Stimulated activated CD8-positive, alpha-beta memory T cell treated with anti-CD3 and anti-CD28 coated beads, Interleukin-4, amount 100 ng/mL, for 1 hour (primary cell): ENCODE measurements around the gene EIF4EBP3.
"Not testable (repeated sequence)": the region's sequence is repeated elsewhere in the genome, so short reads cannot be mapped to it uniquely, and the experiment has no call there.

ENCODE experiments used
- DNase-seq, 2 donors: peaks; one replicate each; pipeline ENCODE4 v3.0.0-alpha.2; 2020; ENCODE audit warnings: low read depth in 2 of 2, low spot score in 1 of 2

Gene EIF4EBP3

DNA sequence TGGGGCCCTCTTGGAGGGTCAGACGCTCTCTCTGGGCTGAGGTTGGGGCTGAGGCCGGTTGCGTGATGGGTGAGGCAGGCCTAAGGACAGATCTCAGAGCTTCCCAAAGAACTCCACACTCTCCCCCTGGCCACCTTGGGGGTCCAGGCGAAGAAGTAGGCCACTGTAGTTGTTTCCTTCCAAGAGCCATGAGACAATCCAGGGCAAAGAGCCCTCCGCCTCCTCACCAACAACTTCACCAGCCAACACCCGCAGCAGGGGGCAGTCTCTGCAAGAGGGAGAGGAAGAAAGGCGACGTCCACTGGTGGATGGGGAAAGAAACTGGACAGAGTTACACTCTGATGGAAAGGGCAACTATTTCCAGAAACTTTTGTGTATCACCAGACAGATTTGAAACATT is 27.8 kb downstream of the EIF4EBP3 start:
- no peak for DNase-seq

DNA sequence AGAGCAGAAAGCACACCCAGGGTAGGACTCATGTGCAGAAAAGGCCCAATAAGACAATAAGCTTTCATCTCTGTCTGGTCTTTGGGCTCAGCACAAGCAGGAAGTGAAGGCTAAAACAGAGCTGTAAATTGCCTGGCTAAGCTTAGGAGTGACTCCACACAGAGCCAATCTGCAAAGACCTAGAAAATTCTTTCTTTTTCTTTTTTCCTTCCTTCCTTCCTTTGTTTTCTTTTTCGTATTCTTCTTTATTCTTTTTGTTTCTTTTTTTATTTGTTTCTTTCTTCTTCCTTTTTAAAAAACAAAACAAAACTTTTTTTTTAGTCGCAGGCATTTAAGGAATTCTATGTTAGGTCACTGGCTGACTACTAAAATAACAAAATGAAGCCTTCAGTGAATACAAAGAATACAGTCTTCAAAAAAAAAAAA is 29.3 kb downstream of the EIF4EBP3 start:
- no peak for DNase-seq

DNA sequence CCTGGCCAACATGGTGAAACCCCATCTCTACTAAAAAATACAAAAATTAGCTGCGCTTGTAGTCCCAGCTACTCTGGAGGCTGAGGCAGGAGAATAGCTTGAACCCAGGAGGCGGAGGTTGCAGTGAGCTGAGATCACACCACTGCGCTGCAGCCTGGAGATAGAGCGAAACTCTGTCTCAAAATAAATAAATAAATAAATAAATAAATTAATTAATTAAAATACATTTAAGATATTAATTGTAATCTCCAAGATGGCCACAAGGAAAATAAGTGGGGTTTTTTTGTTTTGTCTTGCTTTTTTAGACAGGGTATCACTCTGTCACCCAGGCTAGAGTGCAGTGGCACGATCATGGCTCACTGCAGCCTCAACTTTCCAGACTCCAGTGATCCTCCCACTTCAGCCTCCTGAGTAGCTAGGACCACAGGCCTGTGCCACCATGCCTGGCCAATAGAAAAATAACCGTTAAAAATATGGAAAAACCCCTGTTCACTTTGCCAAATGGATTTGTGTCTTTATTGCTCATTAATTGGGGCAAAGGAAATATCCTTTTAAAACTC is 31.8 kb downstream of the EIF4EBP3 start:
- DNase-seq = not testable (repeated sequence)

DNA sequence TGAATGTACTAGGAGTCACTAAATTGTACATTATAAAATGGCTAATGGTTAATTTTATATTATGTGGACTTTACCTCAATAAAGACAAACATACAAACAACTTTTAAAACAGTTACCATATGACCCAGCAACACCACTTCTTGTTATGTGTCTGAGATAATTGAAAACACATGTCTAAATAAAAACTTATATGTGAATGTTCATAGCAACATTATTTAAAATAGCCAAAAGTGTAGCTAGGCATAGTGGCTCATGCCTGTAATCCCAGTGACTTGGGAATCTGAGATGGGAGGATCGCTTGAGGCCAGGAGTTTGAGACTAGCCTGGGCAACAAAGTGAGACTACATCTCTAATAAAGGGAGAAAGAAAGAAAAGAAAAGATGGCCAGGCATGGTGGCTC is 40.0 kb downstream of the EIF4EBP3 start:
- DNase-seq = no peak

- DNase-seq = no peak
These were observed 41.0 kb downstream of the EIF4EBP3 start for GRCh38 chr5:140588311-140589070.

GRCh38 chr5:140590861-140591260 is 43.4 kb downstream of the EIF4EBP3 start:
- DNase-seq = no peak

DNA sequence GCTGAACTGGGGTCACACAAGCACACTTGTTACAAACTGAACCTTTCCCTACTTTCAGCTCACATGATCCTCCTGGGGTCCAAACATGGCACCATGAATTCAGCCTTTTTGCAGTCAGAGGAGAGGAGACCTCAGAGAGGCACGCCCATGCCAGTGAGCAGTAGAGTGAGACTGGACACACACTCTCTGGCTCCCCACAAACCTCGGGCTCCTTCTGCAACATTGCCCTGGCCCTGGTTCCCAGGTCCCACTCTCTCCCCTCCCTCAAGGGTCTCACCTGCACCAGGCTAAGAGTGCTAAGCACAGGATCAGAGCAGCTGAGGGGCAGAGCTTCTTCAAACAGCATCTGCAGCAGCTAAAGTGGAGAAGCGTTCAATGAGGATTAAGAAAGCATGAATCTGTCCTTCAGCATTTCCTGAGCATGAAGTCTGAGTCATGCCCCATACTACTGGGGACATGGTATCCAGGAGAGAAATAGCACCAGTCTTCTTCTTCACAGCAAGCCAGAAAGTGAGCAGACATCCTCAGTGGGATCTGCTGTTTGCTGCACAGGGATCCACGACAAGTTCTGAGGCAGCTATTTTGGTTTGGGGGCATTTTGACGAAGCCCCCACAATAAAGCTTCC is 44.4 kb downstream of the EIF4EBP3 start:
- no peak for DNase-seq

DNA sequence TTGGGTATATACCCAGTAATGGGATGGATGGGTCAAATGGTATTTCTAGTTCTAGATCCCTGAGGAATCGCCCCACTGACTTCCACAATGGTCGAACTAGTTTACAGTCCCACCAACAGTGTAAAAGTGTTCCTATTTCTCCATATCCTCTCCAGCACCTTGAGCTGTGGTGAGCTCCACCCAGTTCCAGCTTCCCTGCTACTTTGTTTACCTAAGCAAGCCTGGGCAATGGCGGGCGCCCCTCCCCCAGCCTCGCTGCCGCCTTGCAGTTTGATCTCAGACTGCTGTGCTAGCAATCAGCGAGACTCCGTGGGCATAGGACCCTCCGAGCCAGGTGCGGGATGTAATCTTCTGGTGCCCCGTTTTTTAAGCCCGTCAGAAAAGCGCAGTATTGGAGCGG is 45.6 kb downstream of the EIF4EBP3 start:
- DNase-seq = not testable (repeated sequence)

- DNase-seq = no peak
These were observed 46.7 kb downstream of the EIF4EBP3 start for GRCh38 chr5:140594169-140594568.

DNA sequence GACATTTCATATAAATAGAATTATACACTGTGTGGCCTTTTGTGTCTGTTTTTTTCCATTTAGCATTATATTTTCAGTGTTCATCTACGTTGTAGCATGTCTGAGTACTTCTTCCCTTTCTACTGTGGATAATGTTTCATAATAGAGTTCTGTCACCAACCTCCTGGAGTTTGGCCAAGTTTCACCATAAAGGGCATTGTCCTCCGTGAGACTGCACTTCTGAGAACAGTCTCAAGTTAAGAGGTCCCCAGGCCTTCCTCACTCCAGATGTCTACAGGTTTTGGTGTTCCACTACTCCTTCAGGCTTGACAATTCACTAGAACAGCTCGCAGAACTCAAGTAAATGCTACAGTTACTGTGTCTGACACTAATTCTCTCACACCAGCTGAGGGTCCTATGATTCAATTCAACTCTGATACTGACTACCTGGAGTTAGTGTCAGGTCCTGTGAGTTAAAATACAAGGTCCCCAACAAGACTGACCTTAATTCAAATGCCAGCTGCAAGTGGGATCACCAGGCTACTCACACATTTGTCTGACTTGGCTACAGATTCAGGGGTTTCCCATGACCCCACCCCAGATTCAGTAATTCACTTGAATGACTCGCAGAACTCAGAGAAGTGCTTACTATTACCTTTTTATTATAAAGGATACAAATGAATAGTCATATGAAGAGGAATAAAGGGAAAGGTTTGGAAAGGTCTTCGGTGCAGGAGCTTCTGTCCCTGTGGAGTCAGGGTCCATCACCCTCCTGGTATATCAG is 48.3 kb downstream of the EIF4EBP3 start:
- DNase-seq = no peak

DNA sequence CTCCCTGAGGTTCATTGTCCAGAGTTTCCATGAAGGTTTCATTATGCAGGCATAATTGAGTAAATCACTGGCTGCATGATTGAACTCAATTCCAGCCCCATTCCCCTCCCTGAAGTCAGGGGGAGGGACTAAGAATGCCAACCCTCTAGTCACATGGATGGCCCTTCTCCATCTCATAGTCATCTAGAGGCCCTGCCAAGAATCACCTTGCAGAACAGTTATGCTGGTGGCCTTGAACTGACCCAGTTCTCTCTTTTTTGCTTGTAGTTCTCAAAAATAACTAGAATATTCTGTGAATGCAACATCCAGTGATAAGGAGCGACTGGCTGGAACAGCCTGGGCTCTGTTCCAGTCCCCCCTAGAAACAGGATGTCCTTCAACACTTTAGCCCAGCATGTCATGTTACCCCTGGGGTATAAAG is 48.9 kb downstream of the EIF4EBP3 start:
- no peak for DNase-seq

DNA sequence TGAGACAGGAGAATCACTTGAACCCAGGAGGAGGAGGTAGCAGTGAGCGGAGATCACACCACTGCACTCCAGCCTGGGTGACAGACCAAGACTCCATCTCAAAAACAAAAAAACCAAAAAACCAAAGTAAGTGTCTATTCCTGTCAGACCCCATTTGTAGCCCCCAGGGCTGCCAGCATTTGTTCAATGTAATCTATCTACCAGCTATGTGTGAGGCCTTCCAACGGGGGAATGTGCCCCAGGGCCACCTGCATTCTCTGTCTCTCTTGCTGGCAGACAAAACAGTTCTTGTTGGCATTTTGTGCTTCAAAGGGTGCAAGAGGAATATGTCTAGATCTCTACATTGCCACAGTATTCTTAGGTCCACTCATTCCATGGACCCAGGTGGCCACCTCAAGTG is 51.4 kb downstream of the EIF4EBP3 start:
- DNase-seq = no peak
